OCI-LY1 (cell line): ENCODE measurements around the gene SH3BP4.

Experiments used
- H2AFZ ChIP-seq: fragments of 200-600 bp; sonication (generic), shearing (Covaris generic); 2 replicates; pipeline ENCODE4 v1.6.0; 2014; ENCODE audit warnings: antibody characterized with exemption, mild to moderate bottlenecking, low read length
- H3F3A ChIP-seq: fragments of 200-600 bp; sonication (generic), shearing (Covaris generic); 2 replicates; pipeline ENCODE4 v1.6.0; 2014; ENCODE audit warnings: mild to moderate bottlenecking, antibody characterized with exemption, low read length, moderate library complexity; ENCODE audit not compliant: insufficient read depth
- H3K27ac ChIP-seq: fragments of 200-600 bp; sonication (generic); 2 replicates; pipeline ENCODE4 v1.5.1; 2014; ENCODE audit warnings: low read length, mixed run types, mild to moderate bottlenecking, low read depth; ENCODE audit not compliant: poor library complexity, severe bottlenecking
- H3K27me3 ChIP-seq: fragments of 200-600 bp; sonication (generic); 2 replicates; pipeline ENCODE4 v1.6.0; 2014; ENCODE audit warnings: antibody characterized with exemption, mild to moderate bottlenecking, low read length, moderate library complexity; ENCODE audit not compliant: insufficient read depth
- H3K36me3 ChIP-seq: fragments of 200-600 bp; sonication (generic); 2 replicates; pipeline ENCODE4 v1.6.1; 2014; ENCODE audit warnings: mild to moderate bottlenecking, antibody characterized with exemption, low read length, moderate library complexity, mixed read lengths; ENCODE audit not compliant: insufficient read depth
- H3K4me1 ChIP-seq: fragments of 200-600 bp; sonication (generic); 2 replicates; pipeline ENCODE4 v1.5.1; 2014; ENCODE audit warnings: mild to moderate bottlenecking, low read length, moderate library complexity; ENCODE audit not compliant: insufficient read depth, severe bottlenecking
- H3K4me2 ChIP-seq: fragments of 200-600 bp; sonication (generic), shearing (Covaris generic); 2 replicates; pipeline ENCODE4 v1.6.1; 2014; ENCODE audit warnings: low read length
- H3K4me3 ChIP-seq: fragments of 200-600 bp; sonication (generic); 2 replicates; pipeline ENCODE4 v1.5.1; 2014; ENCODE audit warnings: low read length, low read depth, mild to moderate bottlenecking, mixed read lengths; ENCODE audit not compliant: poor library complexity, severe bottlenecking
- H3K79me2 ChIP-seq: fragments of 200-600 bp; shearing (Covaris generic); 2 replicates; pipeline ENCODE4 v1.6.1; 2016; ENCODE audit warnings: mixed run types, low read length, mixed read lengths; ENCODE audit not compliant: insufficient read depth
- H3K9ac ChIP-seq: fragments of 200-600 bp; sonication (generic), shearing (Covaris generic); 2 replicates; pipeline ENCODE4 v1.6.1; 2014; ENCODE audit warnings: mild to moderate bottlenecking, low read length, mixed read lengths
- H3K9me2 ChIP-seq: fragments of 200-600 bp; sonication (generic), shearing (Covaris generic); 2 replicates; pipeline ENCODE4 v1.6.1; 2014; ENCODE audit warnings: low read depth, mild to moderate bottlenecking, low read length, mixed read lengths
- H3K9me3 ChIP-seq: fragments of 200-600 bp; shearing (Covaris generic); 2 replicates; pipeline ENCODE4 v1.6.1; 2014; ENCODE audit warnings: low read length, mixed read lengths
- H4K20me1 ChIP-seq: fragments of 200-600 bp; sonication (generic), shearing (Covaris generic); 2 replicates; pipeline ENCODE4 v1.6.0; 2016; ENCODE audit warnings: mild to moderate bottlenecking, low read length; ENCODE audit not compliant: insufficient read depth
- EZH2 ChIP-seq: fragments of 200-600 bp; sonication (generic), shearing (Covaris generic); IDR thresholded peaks from 2 replicates; pipeline ENCODE4 v1.8.0; 2017; ENCODE audit warnings: borderline replicate concordance, mixed run types, mild to moderate bottlenecking, antibody characterized with exemption, low read length, moderate library complexity, mixed read lengths
- TF ChIP-seq, protein P1 (sequence below): fragments of 200-600 bp; sonication (generic), shearing (Covaris generic); IDR thresholded peaks from 2 replicates; pipeline ENCODE4 v1.5.1; 2017; ENCODE audit warnings: mild to moderate bottlenecking, antibody characterized with exemption, low read length, moderate library complexity, mixed read lengths

SH3BP4 gene

DNA sequence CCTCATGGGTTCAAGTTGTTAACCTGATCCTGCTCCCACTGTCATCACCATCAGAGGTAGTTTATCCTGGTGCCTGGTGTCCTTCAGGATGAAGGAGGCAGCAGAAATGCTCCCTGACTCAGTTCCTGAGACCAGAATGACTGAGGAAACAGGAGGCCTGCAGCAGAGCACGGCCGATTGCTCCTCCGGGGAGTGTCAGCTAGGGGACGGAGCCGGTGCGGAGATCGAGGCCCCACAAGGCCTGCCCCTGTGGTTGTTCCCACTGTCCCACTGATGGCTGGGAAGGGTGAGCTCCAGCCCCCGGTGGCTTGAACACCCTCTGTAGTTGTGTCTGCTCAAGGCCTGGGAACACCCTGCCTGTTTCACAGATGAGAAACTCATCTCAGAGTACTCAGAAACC, 45.6 kb downstream of the SH3BP4 start:
- H3K36me3 ChIP-seq, result no peaks in the 10 kb centered on the region
- no peak overlapping the region for H3K4me3 ChIP-seq
- no peaks in the 10 kb centered on the region for H3K9me2 ChIP-seq
- H3K27ac ChIP-seq, result no peak overlapping the region
- H3K9me3 ChIP-seq, result no peaks in the 10 kb centered on the region
- no peaks in the 10 kb centered on the region for H3K27me3 ChIP-seq
- no peak overlapping the region for H3K9ac ChIP-seq
- no peaks in the 10 kb centered on the region for H4K20me1 ChIP-seq
- H2AFZ ChIP-seq, result no peak overlapping the region
- no peaks in the 10 kb centered on the region for H3K4me1 ChIP-seq
- no peak overlapping the region for H3K4me2 ChIP-seq
- H3F3A ChIP-seq, result no peaks in the 10 kb centered on the region
- no peaks in the 10 kb centered on the region for H3K79me2 ChIP-seq
- TF ChIP-seq, protein P1, sequence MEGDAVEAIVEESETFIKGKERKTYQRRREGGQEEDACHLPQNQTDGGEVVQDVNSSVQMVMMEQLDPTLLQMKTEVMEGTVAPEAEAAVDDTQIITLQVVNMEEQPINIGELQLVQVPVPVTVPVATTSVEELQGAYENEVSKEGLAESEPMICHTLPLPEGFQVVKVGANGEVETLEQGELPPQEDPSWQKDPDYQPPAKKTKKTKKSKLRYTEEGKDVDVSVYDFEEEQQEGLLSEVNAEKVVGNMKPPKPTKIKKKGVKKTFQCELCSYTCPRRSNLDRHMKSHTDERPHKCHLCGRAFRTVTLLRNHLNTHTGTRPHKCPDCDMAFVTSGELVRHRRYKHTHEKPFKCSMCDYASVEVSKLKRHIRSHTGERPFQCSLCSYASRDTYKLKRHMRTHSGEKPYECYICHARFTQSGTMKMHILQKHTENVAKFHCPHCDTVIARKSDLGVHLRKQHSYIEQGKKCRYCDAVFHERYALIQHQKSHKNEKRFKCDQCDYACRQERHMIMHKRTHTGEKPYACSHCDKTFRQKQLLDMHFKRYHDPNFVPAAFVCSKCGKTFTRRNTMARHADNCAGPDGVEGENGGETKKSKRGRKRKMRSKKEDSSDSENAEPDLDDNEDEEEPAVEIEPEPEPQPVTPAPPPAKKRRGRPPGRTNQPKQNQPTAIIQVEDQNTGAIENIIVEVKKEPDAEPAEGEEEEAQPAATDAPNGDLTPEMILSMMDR, result no peak
- TF ChIP-seq EZH2, result no peak

DNA sequence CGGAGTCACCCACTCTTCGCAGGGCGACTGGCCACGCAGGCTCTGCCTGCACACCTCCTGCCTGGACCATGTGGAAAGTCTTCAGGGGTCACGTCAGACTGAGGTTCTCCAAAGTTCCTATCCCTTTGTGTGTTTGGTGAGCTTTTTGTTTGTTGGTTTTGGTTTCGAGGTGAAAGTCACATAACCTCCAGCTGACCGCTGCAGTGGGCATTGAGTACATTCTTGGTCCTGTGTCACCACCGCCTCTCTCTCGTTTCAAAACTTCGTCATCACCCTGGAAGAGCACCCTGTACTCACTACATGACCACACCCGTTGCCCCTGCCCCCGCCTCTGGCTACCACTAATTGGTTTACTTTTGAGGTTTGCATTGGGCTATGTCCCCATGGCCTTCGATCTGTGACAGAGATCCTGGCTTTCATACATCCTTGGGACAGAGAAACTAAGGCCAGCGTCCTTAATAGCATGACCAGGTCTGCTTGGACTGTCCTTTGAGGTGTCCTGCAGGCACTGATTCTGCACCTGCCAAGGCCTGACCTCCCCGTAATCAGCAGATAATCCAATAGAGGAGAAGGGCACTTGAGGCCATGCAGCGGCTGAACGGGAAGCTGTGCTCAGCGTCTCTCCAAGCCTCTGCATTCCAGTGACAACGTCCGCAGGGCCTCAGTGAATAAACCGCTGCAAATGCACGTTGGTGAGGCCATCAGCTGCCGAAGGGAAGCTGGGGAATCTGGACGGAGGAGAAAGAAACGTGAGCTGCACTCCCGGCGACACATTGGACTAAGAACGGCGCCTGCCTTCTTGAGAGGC, 46.8 kb downstream of the SH3BP4 start:
- H3K9me3 ChIP-seq, result no peaks in the 10 kb centered on the region
- no peak overlapping the region for H2AFZ ChIP-seq
- no peaks in the 10 kb centered on the region for H3K9me2 ChIP-seq
- no peaks in the 10 kb centered on the region for H4K20me1 ChIP-seq
- no peaks in the 10 kb centered on the region for H3K27me3 ChIP-seq
- H3K36me3 ChIP-seq, result no peaks in the 10 kb centered on the region
- H3K27ac ChIP-seq, result no peak overlapping the region
- H3F3A ChIP-seq, result no peaks in the 10 kb centered on the region
- no peaks in the 10 kb centered on the region for H3K4me1 ChIP-seq
- no peak overlapping the region for H3K4me3 ChIP-seq
- H3K9ac ChIP-seq, result no peak overlapping the region
- TF ChIP-seq, protein P1, result no peak
- TF ChIP-seq EZH2, result no peak
- H3K4me2 ChIP-seq, result no peak overlapping the region
- no peaks in the 10 kb centered on the region for H3K79me2 ChIP-seq

DNA sequence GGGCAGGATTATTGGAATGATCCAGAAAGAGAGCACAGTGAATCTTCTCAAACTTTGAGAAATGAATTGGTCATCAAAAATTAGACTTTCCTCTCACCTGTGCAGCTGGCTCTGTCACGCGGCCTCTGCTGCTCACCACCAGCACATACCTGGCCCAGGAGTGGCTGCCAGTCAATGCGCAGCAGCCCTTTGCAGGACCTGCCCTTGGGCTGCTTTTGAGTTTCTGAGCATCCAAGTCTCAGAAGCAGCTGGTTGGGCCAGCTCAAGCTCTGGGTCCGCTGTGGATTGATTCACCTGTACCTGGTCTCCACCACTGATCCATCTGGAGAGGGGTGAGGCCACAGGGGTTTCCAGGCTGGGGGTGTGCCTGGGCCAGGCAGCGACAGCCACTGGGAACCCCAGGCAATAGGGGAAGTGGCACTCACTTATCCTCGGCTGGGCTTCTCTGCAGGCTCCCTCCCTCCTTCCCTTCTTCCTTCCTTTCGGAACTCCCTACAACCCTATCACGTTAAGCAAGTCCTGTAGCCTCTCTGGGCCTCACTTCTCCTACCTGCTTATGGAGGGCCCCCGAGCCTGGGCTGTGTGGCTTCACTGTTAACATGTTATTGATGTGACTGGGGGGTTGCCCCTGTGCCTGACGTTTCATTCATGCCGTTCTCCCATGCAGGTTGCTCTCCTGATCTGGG, 48.1 kb downstream of the SH3BP4 start:
- Histone ChIP-seq H3K27me3 (no peaks in the 10 kb centered on the region), H2AFZ (no peak overlapping the region), H3K9ac (no peak overlapping the region), H3K27ac (no peak overlapping the region), H3K4me1 (no peaks in the 10 kb centered on the region), H3F3A (no peaks in the 10 kb centered on the region), H3K36me3 (no peaks in the 10 kb centered on the region), H4K20me1 (no peaks in the 10 kb centered on the region), H3K79me2 (no peaks in the 10 kb centered on the region), H3K9me3 (no peaks in the 10 kb centered on the region), H3K9me2 (no peaks in the 10 kb centered on the region), H3K4me2 (no peak overlapping the region), H3K4me3 (no peak overlapping the region)
- TF ChIP-seq, protein P1, result no peak
- TF ChIP-seq EZH2, result no peak
